Measurements from ENCODE around the gene SHROOM3. TPM values are rescaled to one million over a fixed set of nuclear protein-coding genes. Genes with fewer than 3 reads are reported as not detected.

SHROOM3 gene
- total RNA-seq, 1 donor from 2014 or later = 45.1 TPM

DNA sequence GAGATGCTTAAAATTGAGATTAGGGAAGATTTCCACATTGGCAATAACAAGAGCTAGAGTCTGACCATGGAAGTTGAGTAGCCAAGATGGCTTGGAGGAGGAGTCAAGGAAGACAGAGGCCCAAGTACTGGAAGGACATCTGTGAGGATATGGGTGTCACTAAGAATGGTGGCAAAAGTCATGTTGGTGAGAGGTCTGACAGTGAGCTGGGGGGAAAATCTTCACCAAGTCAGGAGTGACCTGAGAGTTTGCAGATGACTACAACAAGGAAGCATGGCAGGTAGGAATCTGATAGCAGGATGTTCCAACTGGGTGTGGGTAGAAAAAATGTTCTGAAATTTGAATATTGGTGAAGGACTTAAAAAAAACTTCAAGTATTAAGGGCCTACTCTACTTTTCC, 103.3 kb downstream of the SHROOM3 start:
- H3K4me3 ChIP-seq (ENCODE audit: low read depth, low read length) = no peak overlapping the region
- H3K27me3 ChIP-seq (ENCODE audit: control insufficient read depth, insufficient read depth, low read length) = no peaks in the 10 kb centered on the region
- TF ChIP-seq, protein P1, sequence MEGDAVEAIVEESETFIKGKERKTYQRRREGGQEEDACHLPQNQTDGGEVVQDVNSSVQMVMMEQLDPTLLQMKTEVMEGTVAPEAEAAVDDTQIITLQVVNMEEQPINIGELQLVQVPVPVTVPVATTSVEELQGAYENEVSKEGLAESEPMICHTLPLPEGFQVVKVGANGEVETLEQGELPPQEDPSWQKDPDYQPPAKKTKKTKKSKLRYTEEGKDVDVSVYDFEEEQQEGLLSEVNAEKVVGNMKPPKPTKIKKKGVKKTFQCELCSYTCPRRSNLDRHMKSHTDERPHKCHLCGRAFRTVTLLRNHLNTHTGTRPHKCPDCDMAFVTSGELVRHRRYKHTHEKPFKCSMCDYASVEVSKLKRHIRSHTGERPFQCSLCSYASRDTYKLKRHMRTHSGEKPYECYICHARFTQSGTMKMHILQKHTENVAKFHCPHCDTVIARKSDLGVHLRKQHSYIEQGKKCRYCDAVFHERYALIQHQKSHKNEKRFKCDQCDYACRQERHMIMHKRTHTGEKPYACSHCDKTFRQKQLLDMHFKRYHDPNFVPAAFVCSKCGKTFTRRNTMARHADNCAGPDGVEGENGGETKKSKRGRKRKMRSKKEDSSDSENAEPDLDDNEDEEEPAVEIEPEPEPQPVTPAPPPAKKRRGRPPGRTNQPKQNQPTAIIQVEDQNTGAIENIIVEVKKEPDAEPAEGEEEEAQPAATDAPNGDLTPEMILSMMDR (IDR thresholded peaks at IDR 0.05; ENCODE audit: insufficient read depth, low read length, poor library complexity, severe bottlenecking) = no peak
- DNase-seq (ENCODE audit: low read depth) = no peak
- no peaks in the 10 kb centered on the region for H3K36me3 ChIP-seq (ENCODE audit: control insufficient read depth, insufficient read depth, low read length)

DNA sequence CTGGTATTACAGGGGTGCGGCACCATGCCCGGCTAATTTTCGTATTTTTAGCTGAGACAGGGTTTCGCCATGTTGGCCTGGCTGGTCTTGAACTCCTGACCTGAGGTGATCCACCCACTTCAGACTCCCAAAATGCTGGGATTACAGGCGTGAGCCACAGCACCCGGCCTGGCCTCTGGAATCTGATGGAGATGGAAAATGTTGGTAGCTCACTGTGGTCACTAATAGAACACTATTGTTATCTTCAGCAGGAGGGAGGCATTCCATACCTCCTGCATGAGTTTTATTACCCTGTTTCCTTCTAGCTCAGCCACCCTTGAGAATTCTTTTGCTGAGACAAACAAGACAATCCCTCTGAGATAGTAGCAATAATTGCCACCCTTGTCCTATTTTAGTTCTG, 105.0 kb downstream of the SHROOM3 start:
- peak; percentile 59 for DNase-seq (ENCODE audit: low read depth)
- no peaks in the 10 kb centered on the region for H3K36me3 ChIP-seq (ENCODE audit: control insufficient read depth, insufficient read depth, low read length)
- H3K27me3 ChIP-seq (ENCODE audit: control insufficient read depth, insufficient read depth, low read length) = no peaks in the 10 kb centered on the region
- no peak overlapping the region for H3K4me3 ChIP-seq (ENCODE audit: low read depth, low read length)
- TF ChIP-seq, protein P1 (IDR thresholded peaks at IDR 0.05; ENCODE audit: insufficient read depth, low read length, poor library complexity, severe bottlenecking) = no peak

DNA sequence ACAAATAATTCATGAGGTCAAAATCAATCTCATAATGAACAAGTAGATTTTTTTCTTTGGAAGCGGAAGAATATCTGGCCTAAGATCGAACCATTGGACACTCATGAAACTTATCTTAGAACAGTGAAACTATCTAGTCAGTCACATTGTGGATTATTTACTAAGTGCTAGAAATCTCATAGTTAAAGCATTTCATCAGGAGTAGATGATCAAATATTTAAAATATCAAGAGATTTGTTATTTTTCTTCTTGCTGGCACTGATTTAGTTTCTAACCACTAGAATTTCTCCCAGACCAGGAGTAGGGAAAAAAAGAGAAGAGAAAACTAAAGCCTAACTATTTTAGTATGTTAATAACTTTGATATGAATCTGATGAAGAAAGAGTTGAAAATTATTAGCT, 105.5 kb downstream of the SHROOM3 start:
- no peaks in the 10 kb centered on the region for H3K27me3 ChIP-seq (ENCODE audit: control insufficient read depth, insufficient read depth, low read length)
- DNase-seq (ENCODE audit: low read depth) = no peak

DNA sequence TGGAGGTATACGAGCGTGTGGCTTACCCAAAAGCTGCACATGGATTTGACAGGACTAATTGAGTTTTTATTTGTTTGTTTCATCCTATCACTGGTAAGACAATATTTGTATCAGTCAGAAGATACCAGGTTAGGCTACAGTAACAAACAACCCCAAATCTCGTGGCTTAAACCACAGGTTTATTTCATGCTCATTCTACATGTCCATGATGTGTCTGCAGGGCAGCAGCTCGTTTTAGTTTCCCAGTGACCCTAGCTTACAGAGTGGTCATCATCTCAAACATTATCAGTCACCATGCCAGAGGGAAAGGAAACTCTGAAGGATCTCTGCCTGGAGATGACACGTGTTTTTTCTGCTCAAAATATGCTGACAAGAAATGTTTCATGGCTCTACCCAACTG, 108.3 kb downstream of the SHROOM3 start:
- DNase-seq (ENCODE audit: low read depth) = no peak
- Histone ChIP-seq H3K4me3 (ENCODE audit: low read depth, low read length) (no peak overlapping the region), H3K27me3 (ENCODE audit: control insufficient read depth, insufficient read depth, low read length) (no peaks in the 10 kb centered on the region), H3K36me3 (ENCODE audit: control insufficient read depth, insufficient read depth, low read length) (no peaks in the 10 kb centered on the region)
- TF ChIP-seq, protein P1 (IDR thresholded peaks at IDR 0.05; ENCODE audit: insufficient read depth, low read length, poor library complexity, severe bottlenecking) = no peak

More for the DNA sequence above, 105.5 kb downstream of the SHROOM3 start:
- Histone ChIP-seq H3K4me3 (ENCODE audit: low read depth, low read length) (no peak overlapping the region), H3K36me3 (ENCODE audit: control insufficient read depth, insufficient read depth, low read length) (no peaks in the 10 kb centered on the region)
- TF ChIP-seq, protein P1 (IDR thresholded peaks at IDR 0.05; ENCODE audit: insufficient read depth, low read length, poor library complexity, severe bottlenecking) = no peak

DNA sequence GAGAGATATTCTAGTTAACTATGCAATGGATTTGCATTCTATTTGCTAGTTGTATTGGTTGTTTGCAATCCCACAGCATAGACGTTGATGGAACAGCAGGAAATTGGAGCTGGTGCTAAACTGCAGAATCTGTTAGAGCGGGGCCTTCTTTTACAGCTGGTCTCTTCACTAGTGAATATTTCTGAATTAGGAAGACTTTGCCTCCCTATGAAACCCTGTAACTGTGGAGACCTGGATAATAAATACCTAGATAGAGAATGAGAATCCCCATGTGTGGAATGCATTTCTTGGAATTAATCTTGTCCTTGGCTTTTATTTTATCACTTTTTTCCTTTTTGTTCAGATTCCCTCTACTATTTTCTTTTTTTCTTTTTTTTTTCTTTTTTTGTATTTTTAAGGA, 109.7 kb downstream of the SHROOM3 start:
- DNase-seq (ENCODE audit: low read depth) = no peak
- TF ChIP-seq, protein P1 (IDR thresholded peaks at IDR 0.05; ENCODE audit: insufficient read depth, low read length, poor library complexity, severe bottlenecking) = no peak

DNA sequence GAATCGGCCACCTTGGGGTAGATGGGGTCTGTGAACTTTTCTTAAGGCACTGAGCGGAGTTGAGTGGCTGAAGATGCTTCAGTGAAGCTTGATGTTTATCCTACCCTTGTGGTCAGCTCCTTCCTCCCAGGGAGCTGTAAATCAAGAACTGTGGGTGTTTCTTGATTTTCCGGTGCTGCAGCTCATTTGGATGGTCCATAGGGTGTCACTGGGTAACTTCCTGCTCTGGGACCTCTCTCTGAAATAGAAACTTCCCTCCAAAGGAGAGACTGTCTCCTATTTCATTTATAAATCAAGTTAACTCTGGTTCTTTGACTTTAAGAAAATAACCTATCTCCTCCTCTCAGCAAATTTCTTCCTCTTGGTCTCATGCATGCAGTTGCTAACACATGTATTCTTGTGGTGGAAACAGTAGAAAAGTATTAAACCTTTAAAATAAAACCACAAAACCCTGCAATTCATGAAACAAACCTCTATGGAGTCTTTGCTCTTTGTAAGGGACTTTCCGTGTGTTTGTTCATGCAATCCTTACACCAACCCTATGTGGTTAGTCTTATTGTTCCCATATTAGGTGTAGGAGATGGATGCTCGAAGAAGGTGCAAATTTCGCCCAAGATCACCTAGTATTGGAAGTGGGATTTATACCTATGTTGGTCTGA, 110.3 kb downstream of the SHROOM3 start:
- Histone ChIP-seq H3K27me3 (ENCODE audit: control insufficient read depth, insufficient read depth, low read length) (no peaks in the 10 kb centered on the region), H3K36me3 (ENCODE audit: control insufficient read depth, insufficient read depth, low read length) (no peaks in the 10 kb centered on the region), H3K4me3 (ENCODE audit: low read depth, low read length) (no peak overlapping the region)
- TF ChIP-seq, protein P1 (IDR thresholded peaks at IDR 0.05; ENCODE audit: insufficient read depth, low read length, poor library complexity, severe bottlenecking) = no peak
- DNase-seq (ENCODE audit: low read depth) = peak; percentile 75

More for the DNA sequence above, 109.7 kb downstream of the SHROOM3 start:
- Histone ChIP-seq H3K36me3 (ENCODE audit: control insufficient read depth, insufficient read depth, low read length) (no peaks in the 10 kb centered on the region), H3K27me3 (ENCODE audit: control insufficient read depth, insufficient read depth, low read length) (no peaks in the 10 kb centered on the region), H3K4me3 (ENCODE audit: low read depth, low read length) (no peak overlapping the region)

All from kidney epithelial cell (primary cell).